ENCODE data around the gene DDX27. TPM values are rescaled to one million over a fixed set of nuclear protein-coding genes. Genes with fewer than 3 reads are reported as not detected.

Gene DDX27
- total and polyA plus RNA-seq, 2 of the 13 experiments (the other 11 are each of a cell fraction or from before 2014, with no cell fraction given), result 42.6 to 72.8 TPM

GRCh38 chr20:49280463-49281058 is 61.3 kb downstream of the DDX27 start (continued):
- TF ChIP-seq ZNF512 (CRISPR knock-in tag; IDR thresholded peaks at IDR 0.05), result no peak
- TF ChIP-seq SNAI1 (CRISPR knock-in tag; IDR thresholded peaks at IDR 0.05; ENCODE audit: borderline replicate concordance), result no peak
- no peak for TF ChIP-seq NFKB2 (CRISPR knock-in tag; IDR thresholded peaks at IDR 0.05; ENCODE audit: borderline replicate concordance)
- TF ChIP-seq SP1 (IDR thresholded peaks at IDR 0.05), result no peak
- TF ChIP-seq SP1 (CRISPR knock-in tag; IDR thresholded peaks at IDR 0.05), result no peak
- no peak for TF ChIP-seq TCF12 (IDR thresholded peaks at IDR 0.05)
- TF ChIP-seq TCF12 (CRISPR knock-in tag; IDR thresholded peaks at IDR 0.05), result no peak
- no peak for TF ChIP-seq ZSCAN5A (CRISPR knock-in tag; IDR thresholded peaks at IDR 0.05; ENCODE audit: borderline replicate concordance)
- TF ChIP-seq ZNF333 (CRISPR knock-in tag; IDR thresholded peaks at IDR 0.05; ENCODE audit: borderline replicate concordance), result no peak
- TF ChIP-seq FOXA1 (IDR thresholded peaks at IDR 0.05), result no peak
- TF ChIP-seq FOXA1 (CRISPR knock-in tag; IDR thresholded peaks at IDR 0.05), result no peak
- TF ChIP-seq MNT (IDR thresholded peaks at IDR 0.05), result peak; percentile 8; the same call in 1 of the 2 replicates
- TF ChIP-seq ZNF770 (CRISPR knock-in tag; IDR thresholded peaks at IDR 0.05), result no peak
- TF ChIP-seq CENPX (CRISPR knock-in tag; IDR thresholded peaks at IDR 0.05), result no peak
- TF ChIP-seq ZNF772 (CRISPR knock-in tag; IDR thresholded peaks at IDR 0.05), result 0 out of 2 replicates have a peak, but pooled peaks have one; percentile 15
- 0 out of 2 replicates have a peak, but pooled peaks have one; percentile 27 for TF ChIP-seq ZFP90 (CRISPR knock-in tag; IDR thresholded peaks at IDR 0.05; ENCODE audit: borderline replicate concordance)
- no peak for TF ChIP-seq ETS1 (CRISPR knock-in tag; IDR thresholded peaks at IDR 0.05)
- no peak for TF ChIP-seq ZBTB10 (CRISPR knock-in tag; IDR thresholded peaks at IDR 0.05; ENCODE audit: borderline replicate concordance)
- no peak for TF ChIP-seq TOE1 (CRISPR knock-in tag; IDR thresholded peaks at IDR 0.05)
- no peak; the same call in 1 of the 2 replicates for TF ChIP-seq ZNF670 (CRISPR knock-in tag; IDR thresholded peaks at IDR 0.05; ENCODE audit: borderline replicate concordance)
